CD8-positive, alpha-beta memory T cell (primary cell): ENCODE data around the gene SEMA3E. TPM values are rescaled to one million over a fixed set of nuclear protein-coding genes. Genes with fewer than 3 reads are reported as not detected.
"Not testable (repeated sequence)": the region's sequence is repeated elsewhere in the genome, so short reads cannot be mapped to it uniquely, and the experiment has no call there.

Source experiments
- CTCF ChIA-PET: fragments of 350-600 bp; sonication (Branson Sonifier 250); formaldehyde crosslinking; loops from one replicate; lab custom pipeline; 2021; ENCODE audit warnings: antibody characterized with exemption; lab: Charles Lee
- POLR2A ChIA-PET: fragments of 350-600 bp; sonication (Branson Sonifier 250); formaldehyde crosslinking; loops from one replicate; lab custom pipeline; 2021; ENCODE audit warnings: antibody characterized with exemption; lab: Charles Lee
- DNase-seq, 5 donors: peaks; one replicate each; pipeline versions ENCODE4 v3.0.0 to v3.0.0-alpha.2; 2020 to 2022; ENCODE audit warnings: mixed read lengths in 1 of 5
- H3K27ac ChIP-seq: one replicate; pipeline ENCODE4 v1.7.0; 2013; ENCODE audit warnings: low read depth, mild to moderate bottlenecking, low read length, moderate library complexity
- H3K27me3 ChIP-seq: 2 replicates; pipeline ENCODE4 v1.7.0; 2013; ENCODE audit warnings: low read length, mild to moderate bottlenecking; ENCODE audit not compliant: insufficient read depth, poor library complexity, severe bottlenecking
- H3K36me3 ChIP-seq: 2 replicates; pipeline ENCODE4 v1.7.0; 2013; ENCODE audit warnings: mild to moderate bottlenecking, low read length, moderate library complexity; ENCODE audit not compliant: insufficient read depth
- H3K4me1 ChIP-seq: 2 replicates; pipeline ENCODE4 v1.7.0; 2013; ENCODE audit warnings: mild to moderate bottlenecking, low read length, moderate library complexity; ENCODE audit not compliant: insufficient read depth
- H3K4me3 ChIP-seq: 2 replicates; pipeline ENCODE4 v1.7.0; 2013; ENCODE audit warnings: mild to moderate bottlenecking, low read length
- H3K9me3 ChIP-seq: 2 replicates; pipeline ENCODE4 v1.7.0; 2013; ENCODE audit warnings: mild to moderate bottlenecking, low read length
- H3K27ac Mint-ChIP-seq, 8 donors: one replicate each; pipeline ENCODE4 v1.8.0; 2020 to 2021; ENCODE audit warnings: mixed read lengths in 8 of 8, mild to moderate bottlenecking in 6 of 8, inconsistent platforms in 3 of 8, moderate library complexity in 3 of 8
- H3K27me3 Mint-ChIP-seq, 2 donors: one replicate each; pipeline ENCODE4 v1.8.0; 2020 to 2021; ENCODE audit warnings: mixed read lengths in 2 of 2, mild to moderate bottlenecking in 1 of 2, moderate library complexity in 1 of 2
- H3K36me3 Mint-ChIP-seq, 3 donors: one replicate each; pipeline ENCODE4 v1.8.0; 2020 to 2021; ENCODE audit warnings: mixed read lengths in 3 of 3, inconsistent platforms in 1 of 3, mild to moderate bottlenecking in 1 of 3
- H3K4me1 Mint-ChIP-seq, 3 donors: one replicate each; pipeline ENCODE4 v1.8.0; 2020 to 2021; ENCODE audit warnings: mixed read lengths in 3 of 3, inconsistent platforms in 1 of 3, mild to moderate bottlenecking in 1 of 3
- H3K4me3 Mint-ChIP-seq, 7 donors: one replicate each; pipeline ENCODE4 v1.8.0; 2020 to 2021; ENCODE audit warnings: mixed read lengths in 7 of 7, mild to moderate bottlenecking in 6 of 7, moderate library complexity in 4 of 7, inconsistent platforms in 2 of 7
- H3K9me3 Mint-ChIP-seq, 5 donors: one replicate each; pipeline ENCODE4 v1.8.0; 2020 to 2022; ENCODE audit warnings: mixed read lengths in 5 of 5, mild to moderate bottlenecking in 3 of 5, moderate library complexity in 2 of 5, inconsistent platforms in 1 of 5
- polyA plus RNA-seq: library from polyadenylated mRNA; unstranded; fragments of 300-500 nt; fragmentation: Illumina TruSeq; gene quantifications from one replicate; pipeline ENCODE4 v1.2.3, GENCODE V29; 2021
- total RNA-seq, 2 experiments: library from RNA; stranded (reverse); gene quantifications; one replicate each; pipeline ENCODE4 v1.2.3, GENCODE V29; 2021

SEMA3E gene
- total and polyA plus RNA-seq, 3 experiments from 2014 or later = not detected

GRCh38 chr7:83684928-83685327 is 36.0 kb upstream of the SEMA3E start:
- Histone ChIP-seq H3K4me1 (no peaks in the 10 kb centered on the region), H3K27me3 (no peaks in the 10 kb centered on the region), H3K9me3 (no peaks in the 10 kb centered on the region), H3K27ac (no peak overlapping the region), H3K4me3 (no peak overlapping the region), H3K36me3 (no peaks in the 10 kb centered on the region)
- H3K36me3 Mint-ChIP-seq = no peaks in the 10 kb centered on the region
- ChIA-PET CTCF (no interaction called here), POLR2A (no interaction called here)
- DNase-seq = no peak
- no peak overlapping the region for H3K27ac Mint-ChIP-seq
- peaks cover 2 to 18% (median 6%) of the 10 kb centered on the region in 5 donors for H3K9me3 Mint-ChIP-seq
- no peaks in the 10 kb centered on the region for H3K27me3 Mint-ChIP-seq
- H3K4me1 Mint-ChIP-seq = no peaks in the 10 kb centered on the region
- H3K4me3 Mint-ChIP-seq = no peak overlapping the region

- Histone ChIP-seq H3K27me3 (no peaks in the 10 kb centered on the region), H3K9me3 (no peaks in the 10 kb centered on the region), H3K27ac (no peak overlapping the region), H3K4me1 (no peaks in the 10 kb centered on the region), H3K4me3 (no peak overlapping the region), H3K36me3 (no peaks in the 10 kb centered on the region)
- H3K36me3 Mint-ChIP-seq = no peaks in the 10 kb centered on the region
- peaks cover 2 to 25% (median 12%) of the 10 kb centered on the region in 5 donors for H3K9me3 Mint-ChIP-seq
- POLR2A ChIA-PET = no interaction called here
- no peak overlapping the region for H3K27ac Mint-ChIP-seq
- no peak for DNase-seq
- no peak overlapping the region for H3K4me3 Mint-ChIP-seq
- CTCF ChIA-PET = no interaction called here
- H3K27me3 Mint-ChIP-seq = no peaks in the 10 kb centered on the region
- no peaks in the 10 kb centered on the region for H3K4me1 Mint-ChIP-seq
Measured at GRCh38 chr7:83681200-83681778, 32.4 kb upstream of the SEMA3E start.

GRCh38 chr7:83677180-83677866 is 28.4 kb upstream of the SEMA3E start:
- Histone ChIP-seq H3K27me3 (no peaks in the 10 kb centered on the region), H3K27ac (no peak overlapping the region), H3K4me3 (no peak overlapping the region), H3K36me3 (no peaks in the 10 kb centered on the region), H3K4me1 (no peaks in the 10 kb centered on the region), H3K9me3 (no peaks in the 10 kb centered on the region)
- H3K4me1 Mint-ChIP-seq = no peaks in the 10 kb centered on the region
- no peak for DNase-seq
- no peak overlapping the region for H3K4me3 Mint-ChIP-seq
- peaks cover 7 to 21% (median 14%) of the 10 kb centered on the region in 5 donors for H3K9me3 Mint-ChIP-seq
- POLR2A ChIA-PET = no interaction called here
- H3K27me3 Mint-ChIP-seq = no peaks in the 10 kb centered on the region
- CTCF ChIA-PET = no interaction called here
- no peak overlapping the region for H3K27ac Mint-ChIP-seq
- H3K36me3 Mint-ChIP-seq = no peaks in the 10 kb centered on the region

DNA sequence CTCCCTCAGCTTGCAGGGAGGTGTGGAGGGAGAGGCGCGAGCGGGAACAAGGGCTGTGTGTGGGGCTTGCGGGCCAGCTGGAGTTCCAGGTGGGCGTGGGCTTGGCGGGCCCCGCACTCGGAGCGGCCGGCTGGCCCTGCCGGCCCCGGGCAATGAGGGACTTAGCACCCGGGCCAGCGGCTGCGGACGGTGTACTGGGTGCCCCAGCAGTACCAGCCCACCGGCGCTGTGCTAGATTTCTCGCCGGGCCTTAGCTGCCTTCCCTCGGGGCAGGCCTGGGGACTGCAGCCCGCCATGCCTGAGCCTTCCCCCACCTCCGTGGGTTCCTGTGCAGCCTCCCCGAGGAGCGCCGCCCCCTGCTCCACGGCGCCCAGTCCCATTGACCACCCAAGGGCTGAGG is 24.4 kb upstream of the SEMA3E start:
- H3K27ac ChIP-seq, POLR2A ChIA-PET, H3K27ac Mint-ChIP-seq, H3K27me3 Mint-ChIP-seq, H3K27me3 ChIP-seq, DNase-seq, H3K36me3 ChIP-seq, CTCF ChIA-PET, H3K4me3 Mint-ChIP-seq, H3K4me3 ChIP-seq, H3K4me1 ChIP-seq, H3K9me3 ChIP-seq, H3K4me1 Mint-ChIP-seq, H3K36me3 Mint-ChIP-seq: not testable (repeated sequence)
- peaks cover 3 to 27% (median 8%) of the 10 kb centered on the region in 5 donors for H3K9me3 Mint-ChIP-seq

GRCh38 chr7:83672157-83672556 is 23.2 kb upstream of the SEMA3E start:
- Mint-ChIP-seq H3K4me1 (no peaks in the 10 kb centered on the region), H3K36me3 (no peaks in the 10 kb centered on the region), H3K27ac (no peak overlapping the region), H3K4me3 (no peak overlapping the region), H3K9me3 (peaks cover 3 to 26% (median 7%) of the 10 kb centered on the region in 5 donors), H3K27me3 (no peaks in the 10 kb centered on the region)
- no peak for DNase-seq
- no peaks in the 10 kb centered on the region for H3K36me3 ChIP-seq
- no peak overlapping the region for H3K27ac ChIP-seq
- no peaks in the 10 kb centered on the region for H3K4me1 ChIP-seq
- no peaks in the 10 kb centered on the region for H3K27me3 ChIP-seq
- CTCF ChIA-PET = no interaction called here
- no peaks in the 10 kb centered on the region for H3K9me3 ChIP-seq
- POLR2A ChIA-PET = no interaction called here
- H3K4me3 ChIP-seq = no peak overlapping the region

GRCh38 chr7:83663131-83663530 is 14.2 kb upstream of the SEMA3E start:
- no peaks in the 10 kb centered on the region for H3K4me1 Mint-ChIP-seq
- Histone ChIP-seq H3K4me3 (no peak overlapping the region), H3K36me3 (no peaks in the 10 kb centered on the region), H3K27me3 (no peaks in the 10 kb centered on the region), H3K4me1 (no peaks in the 10 kb centered on the region), H3K9me3 (no peaks in the 10 kb centered on the region), H3K27ac (no peak overlapping the region)
- no peak overlapping the region for H3K27ac Mint-ChIP-seq
- POLR2A ChIA-PET = no interaction called here
- peaks cover 0 to 22% (median 16%) of the 10 kb centered on the region in 5 donors for H3K9me3 Mint-ChIP-seq
- CTCF ChIA-PET = no interaction called here
- no peaks in the 10 kb centered on the region for H3K27me3 Mint-ChIP-seq
- no peak for DNase-seq
- H3K36me3 Mint-ChIP-seq = peaks cover 0 to 2% (median 0%) of the 10 kb centered on the region in 3 donors
- no peak overlapping the region for H3K4me3 Mint-ChIP-seq

DNA sequence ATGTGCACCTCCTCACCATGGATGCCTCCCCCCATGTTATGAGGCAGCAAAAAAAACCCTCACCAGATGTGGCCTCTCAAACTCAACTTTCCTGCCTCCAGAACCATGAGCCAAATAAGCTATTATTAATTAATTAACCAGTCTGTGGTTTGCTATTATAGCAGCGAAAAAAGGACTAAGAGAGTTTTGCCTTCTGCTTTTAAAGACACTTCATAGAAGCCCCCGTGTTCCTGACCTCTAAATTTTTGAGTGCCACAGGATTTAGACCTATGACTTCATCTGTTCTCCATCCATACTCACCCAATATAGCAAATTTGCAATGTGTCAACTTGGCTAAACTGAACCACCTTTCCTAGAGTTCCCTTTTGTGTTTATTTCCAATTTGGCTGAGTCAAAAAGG is 9.2 kb upstream of the SEMA3E start:
- no peaks in the 10 kb centered on the region for H3K4me1 Mint-ChIP-seq
- no peak for DNase-seq
- H3K27me3 ChIP-seq = no peaks in the 10 kb centered on the region
- no peaks in the 10 kb centered on the region for H3K4me1 ChIP-seq
- peaks cover 6 to 32% (median 16%) of the 10 kb centered on the region in 5 donors for H3K9me3 Mint-ChIP-seq
- no peaks in the 10 kb centered on the region for H3K36me3 Mint-ChIP-seq
- no peaks in the 10 kb centered on the region for H3K36me3 ChIP-seq
- no peaks in the 10 kb centered on the region for H3K27me3 Mint-ChIP-seq
- no peak overlapping the region for H3K27ac ChIP-seq
- POLR2A ChIA-PET = no interaction called here
- H3K9me3 ChIP-seq = no peaks in the 10 kb centered on the region
- CTCF ChIA-PET = no interaction called here
- no peak overlapping the region for H3K4me3 Mint-ChIP-seq
- H3K27ac Mint-ChIP-seq = no peak overlapping the region
- no peak overlapping the region for H3K4me3 ChIP-seq

- Histone ChIP-seq H3K27me3 (no peaks in the 10 kb centered on the region), H3K36me3 (no peaks in the 10 kb centered on the region), H3K9me3 (no peaks in the 10 kb centered on the region), H3K4me3 (no peak overlapping the region), H3K27ac (no peak overlapping the region), H3K4me1 (no peaks in the 10 kb centered on the region)
- Mint-ChIP-seq H3K27ac (no peak overlapping the region), H3K4me1 (no peaks in the 10 kb centered on the region), H3K9me3 (peaks cover 10 to 40% (median 10%) of the 10 kb centered on the region in 5 donors), H3K36me3 (no peaks in the 10 kb centered on the region), H3K27me3 (no peaks in the 10 kb centered on the region), H3K4me3 (no peak overlapping the region)
- ChIA-PET POLR2A (no interaction called here), CTCF (no interaction called here)
- DNase-seq = no peak
Measured at GRCh38 chr7:83655951-83656556, 7.1 kb upstream of the SEMA3E start.
